GM12873 (cell line): Measurements from ENCODE around the gene ZNF805.

Experiments used
- TF ChIP-seq, protein P1 (sequence below): IDR thresholded peaks from 2 replicates; pipeline ENCODE4 v1.5.1; 2012; ENCODE audit warnings: low read depth, mild to moderate bottlenecking, moderate library complexity, low read length, control low read depth; ENCODE audit not compliant: insufficient read depth; ENCODE audit errors: missing control alignments

Gene ZNF805

DNA sequence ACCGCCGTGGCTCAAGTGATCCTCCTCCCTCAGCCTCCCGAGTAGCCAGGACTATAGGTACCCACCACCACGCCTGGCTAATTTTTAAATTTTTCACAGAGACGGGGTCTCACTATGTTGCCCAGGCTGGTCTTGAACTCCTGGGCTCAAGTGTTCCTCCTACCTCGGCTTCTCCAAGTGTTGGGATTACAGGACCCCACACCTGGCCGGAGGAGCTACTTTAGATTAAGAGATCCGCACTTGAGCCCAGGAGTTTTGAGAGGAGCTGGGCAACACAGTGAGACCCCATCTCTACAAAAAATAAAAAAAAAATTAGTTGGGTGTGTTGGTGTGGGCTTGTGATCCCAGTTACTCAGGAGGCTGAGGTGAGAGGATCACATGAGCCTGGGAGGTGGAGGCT is 30.8 kb downstream of the ZNF805 start:
- TF ChIP-seq, protein P1, sequence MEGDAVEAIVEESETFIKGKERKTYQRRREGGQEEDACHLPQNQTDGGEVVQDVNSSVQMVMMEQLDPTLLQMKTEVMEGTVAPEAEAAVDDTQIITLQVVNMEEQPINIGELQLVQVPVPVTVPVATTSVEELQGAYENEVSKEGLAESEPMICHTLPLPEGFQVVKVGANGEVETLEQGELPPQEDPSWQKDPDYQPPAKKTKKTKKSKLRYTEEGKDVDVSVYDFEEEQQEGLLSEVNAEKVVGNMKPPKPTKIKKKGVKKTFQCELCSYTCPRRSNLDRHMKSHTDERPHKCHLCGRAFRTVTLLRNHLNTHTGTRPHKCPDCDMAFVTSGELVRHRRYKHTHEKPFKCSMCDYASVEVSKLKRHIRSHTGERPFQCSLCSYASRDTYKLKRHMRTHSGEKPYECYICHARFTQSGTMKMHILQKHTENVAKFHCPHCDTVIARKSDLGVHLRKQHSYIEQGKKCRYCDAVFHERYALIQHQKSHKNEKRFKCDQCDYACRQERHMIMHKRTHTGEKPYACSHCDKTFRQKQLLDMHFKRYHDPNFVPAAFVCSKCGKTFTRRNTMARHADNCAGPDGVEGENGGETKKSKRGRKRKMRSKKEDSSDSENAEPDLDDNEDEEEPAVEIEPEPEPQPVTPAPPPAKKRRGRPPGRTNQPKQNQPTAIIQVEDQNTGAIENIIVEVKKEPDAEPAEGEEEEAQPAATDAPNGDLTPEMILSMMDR, result no peak

DNA sequence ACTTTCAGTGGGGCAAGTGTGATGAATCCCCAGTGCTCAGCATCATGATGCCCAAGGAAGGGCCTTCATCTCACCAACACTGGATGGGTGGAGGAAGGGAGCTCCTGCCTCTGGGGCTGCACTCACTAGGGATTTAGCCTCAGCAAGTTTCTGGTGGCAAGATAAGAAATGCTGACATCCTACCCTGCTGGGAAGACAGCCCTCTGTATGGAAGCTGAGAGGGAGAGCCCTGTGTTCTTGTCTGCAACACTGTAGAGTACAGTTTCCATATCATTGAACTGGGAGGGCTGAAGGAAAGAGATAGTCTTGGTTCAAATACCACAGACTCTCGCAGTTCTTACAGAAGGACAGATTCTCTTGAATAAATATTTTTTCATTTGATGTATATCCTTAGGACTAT is 32.6 kb downstream of the ZNF805 start:
- TF ChIP-seq, protein P1, result no peak

DNA sequence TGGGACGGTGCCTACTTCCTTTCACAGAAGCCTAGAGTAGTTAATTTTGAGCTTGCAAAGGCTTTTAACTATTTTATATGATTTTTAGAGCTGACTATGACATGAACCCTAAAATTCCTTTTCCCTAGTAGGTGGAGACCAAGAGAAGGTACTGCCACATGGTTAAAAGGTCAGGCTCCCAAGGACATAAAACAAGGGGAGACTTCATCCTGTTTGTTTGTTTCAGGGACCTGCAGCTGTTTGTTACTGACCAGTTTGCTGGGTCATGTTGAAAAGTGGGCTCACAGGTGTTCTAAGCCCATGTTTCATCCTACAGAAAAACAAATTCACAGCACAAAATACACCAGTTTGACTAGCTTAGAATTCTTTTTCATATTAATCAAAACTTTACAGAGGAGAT is 36.0 kb downstream of the ZNF805 start:
- TF ChIP-seq, protein P1, result no peak

DNA sequence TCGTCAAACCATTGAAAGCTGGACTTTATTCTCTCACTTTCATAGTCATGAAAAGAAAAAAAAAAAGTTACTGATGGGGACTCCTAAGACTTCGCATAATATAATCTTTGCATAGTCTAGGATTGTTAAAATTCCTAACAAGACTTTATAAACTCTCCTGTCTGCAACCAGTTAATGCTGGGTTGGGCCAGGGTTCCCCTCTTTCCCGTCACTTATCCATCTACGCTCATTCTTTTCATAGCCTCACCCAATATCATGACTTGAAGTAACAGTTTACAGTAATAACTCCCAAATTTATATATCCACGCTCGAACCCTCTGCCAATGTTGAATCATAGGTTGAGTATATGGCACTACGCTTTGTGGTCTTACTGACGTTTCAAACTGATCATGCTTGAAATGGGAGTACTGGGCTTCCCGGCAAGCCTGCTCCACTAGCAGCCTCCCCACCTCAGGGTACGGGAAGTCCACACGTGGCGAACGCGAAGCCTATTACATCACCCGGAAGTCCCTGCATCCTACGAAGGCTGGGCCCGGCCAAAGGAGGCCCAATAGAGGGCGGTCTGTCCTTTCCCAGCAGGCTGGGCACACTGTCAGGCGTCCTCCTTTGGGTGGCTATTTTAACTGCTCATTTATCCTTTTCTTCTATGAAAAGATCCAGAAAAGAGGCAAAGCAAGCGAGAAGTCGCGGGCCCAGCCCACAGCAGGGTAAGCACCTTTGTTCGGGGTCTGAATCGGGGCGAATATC is 39.2 kb downstream of the ZNF805 start:
- TF ChIP-seq, protein P1, result peak; percentile 34

DNA sequence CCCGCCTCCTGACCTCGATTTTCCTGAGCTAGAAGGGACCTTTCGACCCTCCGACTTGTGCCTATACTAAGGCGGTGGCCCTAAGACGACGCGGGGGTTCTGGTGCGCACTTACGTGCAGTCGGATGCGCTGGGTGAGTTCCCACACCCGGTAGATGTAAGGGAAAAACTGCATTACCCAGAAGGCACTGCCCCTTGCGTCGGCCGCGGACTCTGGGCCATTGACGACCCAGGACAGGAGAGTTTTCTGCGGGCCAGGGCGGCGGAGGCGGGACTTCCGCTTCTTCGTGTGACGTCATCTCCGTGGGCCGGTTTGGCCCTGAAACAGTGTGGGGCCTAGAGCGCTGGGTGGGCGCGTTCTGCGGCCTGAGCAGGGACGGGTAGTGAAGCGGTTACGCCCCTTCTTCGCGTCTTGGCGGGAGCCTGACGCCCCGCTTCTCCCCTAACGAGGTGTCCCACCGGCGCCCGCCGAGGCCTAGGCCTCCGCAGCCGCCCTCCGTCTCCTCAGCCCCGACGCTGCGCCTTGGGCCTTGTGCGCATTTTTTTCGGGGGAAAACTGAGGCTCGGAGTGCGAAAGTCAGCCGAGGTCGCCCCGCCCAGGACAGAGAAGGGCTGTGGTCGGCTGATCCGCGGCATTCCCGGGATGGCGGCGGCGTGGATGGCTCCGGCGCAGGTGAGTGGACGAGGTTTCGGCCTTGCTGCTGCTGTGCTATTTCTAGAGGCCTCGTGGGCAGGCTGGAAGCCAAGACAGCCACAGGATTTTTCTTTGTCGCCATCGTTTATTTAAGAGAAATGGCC is 39.9 kb downstream of the ZNF805 start, which contains the start of gene ZNF460:
Gene ZNF460, plus strand, starts transcription at position 321 of the 797 bp plus-strand sequence. Its CDS starts 322 bp downstream, at position 643.
- TF ChIP-seq, protein P1, result no peak

DNA sequence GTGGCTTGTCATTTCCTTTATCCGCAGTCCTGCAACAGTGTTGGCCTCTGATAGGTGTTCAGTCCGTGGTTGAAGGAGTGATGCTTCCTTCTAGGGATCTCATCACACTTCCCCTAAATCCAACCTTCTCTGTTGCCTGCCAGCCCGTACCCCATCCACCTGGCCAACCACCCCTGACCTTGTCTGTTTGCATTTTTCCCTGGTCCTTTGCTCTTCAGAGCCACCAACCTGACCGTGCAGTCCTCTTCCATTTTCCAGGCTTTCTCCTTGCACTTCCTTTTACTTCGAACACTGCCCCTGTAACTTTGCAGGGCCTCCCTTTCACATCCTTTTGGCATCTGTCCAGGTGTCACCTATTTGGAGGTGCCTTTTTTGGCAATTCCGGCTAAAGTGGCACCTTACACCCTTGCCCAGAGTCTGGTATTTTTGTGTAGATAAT is 40.5 kb downstream of the ZNF805 start:
- TF ChIP-seq, protein P1, result no peak

DNA sequence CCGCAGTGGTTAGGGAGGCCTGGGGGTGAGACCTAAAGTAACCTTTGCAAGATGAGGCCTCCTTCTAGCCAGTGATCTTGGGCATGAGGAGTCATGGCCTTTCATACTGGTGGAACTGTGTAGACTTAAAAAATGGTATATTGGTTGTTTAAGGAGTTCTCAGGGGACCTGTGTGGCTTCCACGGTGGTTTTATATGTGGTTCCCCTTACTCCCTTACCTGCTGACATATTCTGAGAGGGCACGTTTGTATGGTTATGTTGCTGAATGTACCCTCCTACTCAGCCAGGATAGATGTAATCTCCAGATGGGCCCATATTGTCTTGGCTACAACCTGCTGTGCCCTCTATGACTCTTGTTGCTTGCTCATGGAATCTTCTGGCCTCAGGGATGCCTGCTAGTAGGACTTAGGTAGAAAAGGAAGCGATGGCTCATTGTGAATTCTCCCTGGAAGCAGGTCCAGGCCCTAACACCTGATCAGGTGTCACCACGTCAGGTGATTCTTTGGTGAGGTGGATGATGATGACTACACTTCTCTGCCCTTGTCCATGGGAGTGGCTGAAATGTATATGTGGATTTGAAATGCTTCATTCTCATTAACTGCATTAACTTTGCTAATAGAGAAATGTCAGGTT is 41.7 kb downstream of the ZNF805 start:
- TF ChIP-seq, protein P1, result no peak
